Gastroesophageal sphincter (tissue), 3 donors: Measurements from ENCODE around the gene MSANTD2.

Source experiments
- EP300 ChIP-seq: sonication (generic); formaldehyde crosslinking; IDR thresholded peaks from one replicate; pipeline ENCODE4 v1.6.1; 2017; ENCODE audit warnings: antibody characterized with exemption, mild to moderate bottlenecking
- POLR2AphosphoS5 ChIP-seq: sonication (generic); formaldehyde crosslinking; IDR thresholded peaks from one replicate; pipeline ENCODE4 v1.6.1; 2017; ENCODE audit warnings: antibody characterized with exemption
- TF ChIP-seq, protein P1 (sequence below), 4 experiments: fragments of 200-600 bp in 2 of 4; fragments of 450-650 bp in 2 of 4; sonication (generic) in 1 of 4; IDR thresholded peaks; one replicate each; pipeline ENCODE4 v1.5.1; 2017 to 2019; ENCODE audit warnings: antibody characterized with exemption in 4 of 4, mild to moderate bottlenecking in 2 of 4, moderate library complexity in 2 of 4

DNA sequence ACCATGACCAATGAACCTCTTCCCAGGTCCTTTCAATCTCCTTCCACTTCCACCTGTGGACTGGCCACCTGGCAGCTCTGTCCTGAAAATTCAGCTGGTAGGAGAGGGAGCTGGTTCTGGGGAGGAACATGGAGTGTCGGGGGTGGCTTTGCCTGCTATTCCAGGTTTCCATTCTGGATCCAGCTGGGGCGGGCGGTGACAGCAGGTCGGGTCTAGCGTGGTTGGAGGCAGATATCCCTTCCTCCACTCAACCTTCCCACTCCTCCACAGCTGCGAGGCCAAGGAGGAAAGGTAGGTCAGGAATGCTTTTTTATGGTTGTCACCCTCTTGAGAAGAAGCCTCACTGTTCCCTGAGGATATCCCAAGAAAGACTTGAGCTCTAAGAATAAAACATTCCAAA is 57.2 kb downstream of the MSANTD2 start:
- TF ChIP-seq, protein P1, sequence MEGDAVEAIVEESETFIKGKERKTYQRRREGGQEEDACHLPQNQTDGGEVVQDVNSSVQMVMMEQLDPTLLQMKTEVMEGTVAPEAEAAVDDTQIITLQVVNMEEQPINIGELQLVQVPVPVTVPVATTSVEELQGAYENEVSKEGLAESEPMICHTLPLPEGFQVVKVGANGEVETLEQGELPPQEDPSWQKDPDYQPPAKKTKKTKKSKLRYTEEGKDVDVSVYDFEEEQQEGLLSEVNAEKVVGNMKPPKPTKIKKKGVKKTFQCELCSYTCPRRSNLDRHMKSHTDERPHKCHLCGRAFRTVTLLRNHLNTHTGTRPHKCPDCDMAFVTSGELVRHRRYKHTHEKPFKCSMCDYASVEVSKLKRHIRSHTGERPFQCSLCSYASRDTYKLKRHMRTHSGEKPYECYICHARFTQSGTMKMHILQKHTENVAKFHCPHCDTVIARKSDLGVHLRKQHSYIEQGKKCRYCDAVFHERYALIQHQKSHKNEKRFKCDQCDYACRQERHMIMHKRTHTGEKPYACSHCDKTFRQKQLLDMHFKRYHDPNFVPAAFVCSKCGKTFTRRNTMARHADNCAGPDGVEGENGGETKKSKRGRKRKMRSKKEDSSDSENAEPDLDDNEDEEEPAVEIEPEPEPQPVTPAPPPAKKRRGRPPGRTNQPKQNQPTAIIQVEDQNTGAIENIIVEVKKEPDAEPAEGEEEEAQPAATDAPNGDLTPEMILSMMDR (IDR thresholded peaks at IDR 0.05) = no peak
- TF ChIP-seq EP300 = no peak
- no peak for TF ChIP-seq POLR2AphosphoS5
